NCI-H1930 (cell line): ENCODE measurements around the gene RPS3.
A peak's percentile ranks its signal among the peaks of the same experiment; 100 is the strongest.
"Not testable (repeated sequence)": the region's sequence is repeated elsewhere in the genome, so short reads cannot be mapped to it uniquely, and the experiment has no call there.

ENCODE experiments used
- DNase-seq, 2 experiments: peaks; one replicate each; lab custom pipeline; 2025; lab: John Stamatoyannopoulos, UW

Gene RPS3

DNA sequence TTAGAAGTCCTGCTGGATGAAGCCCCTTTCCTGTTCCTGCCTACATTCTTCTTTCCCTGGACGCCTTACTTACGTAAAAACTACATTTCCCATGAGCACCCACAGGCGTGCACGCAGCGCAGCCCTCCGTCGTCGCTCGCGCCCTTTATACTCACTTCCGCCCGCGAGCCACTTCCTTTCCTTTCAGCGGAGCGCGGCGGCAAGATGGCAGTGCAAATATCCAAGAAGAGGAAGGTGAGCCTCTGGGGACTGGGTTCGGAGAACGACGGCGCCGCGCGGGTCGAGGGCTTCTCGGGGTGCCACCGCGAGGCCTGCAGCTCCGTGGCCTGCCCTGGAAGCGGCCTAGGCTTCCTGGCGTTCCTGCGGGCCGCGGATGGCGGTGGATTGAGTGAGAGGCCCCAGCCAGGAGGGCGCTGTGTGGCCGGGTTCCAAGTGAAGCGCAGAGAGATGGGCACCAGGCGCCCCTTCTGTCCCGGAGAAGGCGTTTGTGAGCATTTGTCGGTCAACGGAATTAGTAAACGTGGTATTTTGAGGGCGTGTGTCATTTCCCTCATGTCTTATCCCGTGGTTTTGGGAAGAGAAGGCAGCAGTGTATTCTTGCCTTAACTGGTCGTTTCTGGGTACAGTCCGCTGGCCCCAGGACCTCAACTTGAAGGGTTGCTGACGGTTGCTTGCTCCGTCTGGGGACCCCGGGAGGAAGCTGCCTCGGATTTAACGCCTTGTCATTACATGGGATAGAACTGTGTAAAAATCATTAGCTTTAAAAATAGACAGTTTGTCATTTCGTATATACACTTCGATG, at the start of gene RPS3:
Gene RPS3, plus strand, starts transcription at position 175 of the 802 bp plus-strand sequence. Its CDS starts 30 bp downstream, at position 205.
- DNase-seq, result peak; percentile 82 to 90

DNA sequence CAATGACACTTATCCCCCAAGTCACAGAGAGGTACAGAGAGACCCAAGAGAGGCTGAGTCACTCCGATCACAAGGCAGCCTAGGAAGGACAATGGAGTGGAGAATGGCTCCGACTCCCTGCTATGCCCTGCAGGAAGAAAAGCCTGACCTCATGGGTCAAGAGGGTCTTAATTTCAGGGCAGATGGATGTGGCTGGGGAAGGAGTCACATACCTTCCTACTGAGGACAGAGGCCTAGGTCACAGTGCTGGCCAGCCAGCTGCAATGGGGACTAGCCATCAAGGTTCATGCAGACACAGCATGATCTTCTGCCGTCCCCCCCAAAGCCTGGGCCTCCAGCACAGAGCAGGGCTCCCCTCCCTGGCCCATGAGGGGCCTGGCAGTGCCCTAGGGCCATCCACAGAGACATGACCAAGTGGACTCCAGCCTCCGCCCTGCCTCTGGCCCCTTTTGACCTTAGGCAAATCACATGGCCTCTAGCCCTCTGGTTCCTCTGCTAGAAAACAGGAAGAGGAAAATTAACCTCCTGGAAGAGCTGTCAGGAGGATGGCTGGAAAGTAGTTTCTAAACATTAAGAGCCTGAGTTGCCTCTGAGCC, 49.7 kb upstream of the RPS3 start:
- no peak for DNase-seq

DNA sequence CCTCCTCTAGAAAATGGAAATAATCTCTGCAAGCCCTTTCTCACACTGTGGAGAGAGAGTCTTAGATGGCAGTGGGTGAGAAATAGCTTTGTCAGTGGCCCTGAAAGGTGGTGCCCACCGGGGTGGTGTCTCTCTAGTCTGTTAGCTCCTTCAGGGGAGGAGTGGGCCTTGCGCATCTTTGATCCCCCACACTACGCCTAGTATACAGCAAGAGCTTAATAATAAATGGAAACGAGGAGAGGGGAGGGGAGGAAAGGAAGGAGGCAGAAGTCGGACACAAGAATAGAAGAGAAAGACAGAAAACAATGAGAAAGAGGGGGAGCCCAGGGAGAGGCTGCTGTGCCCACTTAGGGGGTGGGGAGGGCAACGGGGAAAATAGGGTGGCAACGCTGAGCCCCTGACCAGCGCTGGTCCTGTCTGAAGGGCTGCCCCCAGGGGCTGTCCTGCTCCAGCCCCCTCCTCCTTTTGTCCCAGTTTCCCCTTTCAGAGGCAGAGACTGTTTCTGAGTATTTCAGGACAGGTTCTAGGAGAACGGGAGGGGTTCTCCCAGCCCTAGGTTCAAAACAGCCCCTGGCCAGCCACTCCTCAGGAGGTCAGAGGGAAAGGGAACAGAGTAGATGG, 49.1 kb upstream of the RPS3 start:
- no peak for DNase-seq

DNA sequence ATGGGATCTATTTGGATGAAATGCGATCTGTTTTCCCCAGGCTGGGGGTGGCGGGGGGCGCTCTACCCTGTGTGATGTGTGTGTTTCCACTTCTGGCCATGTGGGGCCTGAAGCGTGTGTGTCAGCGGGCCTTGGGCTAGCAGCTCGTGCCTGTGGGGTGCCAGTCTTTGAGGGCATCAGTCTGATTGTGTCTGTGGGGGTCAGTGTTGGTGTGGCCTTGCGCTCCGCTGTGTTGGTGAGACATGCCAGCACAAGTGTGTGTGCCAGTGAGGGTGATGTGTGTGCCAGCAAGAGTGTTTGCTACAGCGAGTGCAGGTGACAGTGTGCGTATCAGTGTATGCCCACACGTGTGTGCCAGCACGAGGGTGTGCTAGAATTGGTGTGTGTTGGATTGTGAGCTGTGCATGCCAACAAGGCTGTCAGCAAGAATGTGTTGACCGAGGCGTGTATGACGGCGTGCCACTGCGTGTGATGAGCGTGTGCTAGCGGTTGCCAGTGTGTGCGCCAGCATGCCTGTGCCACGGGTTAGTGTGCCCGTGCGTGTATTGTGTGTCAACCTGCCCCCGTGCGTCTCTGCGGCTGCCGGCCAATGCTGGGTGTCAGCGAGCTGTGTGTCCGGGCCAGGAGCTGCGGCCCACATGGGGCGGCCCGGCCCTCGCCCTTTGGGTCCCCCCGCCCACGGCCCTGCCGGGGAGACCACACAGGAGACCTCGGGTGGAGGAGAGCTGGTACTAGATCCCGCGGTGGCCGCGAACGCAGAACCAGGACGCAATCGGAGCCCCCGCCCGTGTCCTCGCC, 48.4 kb upstream of the RPS3 start:
- no peak for DNase-seq

DNA sequence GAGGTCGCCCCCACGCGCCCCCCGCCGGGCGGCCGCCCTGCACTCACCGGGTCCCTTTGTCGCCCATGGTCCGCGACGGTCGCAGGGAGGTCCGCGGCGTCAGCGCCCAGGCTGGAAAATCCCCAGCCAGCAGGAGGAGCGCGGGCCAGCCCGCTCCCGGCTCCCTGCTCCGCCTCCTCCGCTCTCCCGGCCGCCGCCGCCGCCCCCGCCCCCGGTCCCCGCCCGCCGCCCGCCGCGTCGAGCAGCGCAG, 47.9 kb upstream of the RPS3 start, which contains the start of gene ARRB1:
Gene ARRB1, minus strand, starts transcription at position 121 of the 250 bp plus-strand sequence. Its CDS starts 54 bp downstream, at position 67.
- DNase-seq, result no peak

DNA sequence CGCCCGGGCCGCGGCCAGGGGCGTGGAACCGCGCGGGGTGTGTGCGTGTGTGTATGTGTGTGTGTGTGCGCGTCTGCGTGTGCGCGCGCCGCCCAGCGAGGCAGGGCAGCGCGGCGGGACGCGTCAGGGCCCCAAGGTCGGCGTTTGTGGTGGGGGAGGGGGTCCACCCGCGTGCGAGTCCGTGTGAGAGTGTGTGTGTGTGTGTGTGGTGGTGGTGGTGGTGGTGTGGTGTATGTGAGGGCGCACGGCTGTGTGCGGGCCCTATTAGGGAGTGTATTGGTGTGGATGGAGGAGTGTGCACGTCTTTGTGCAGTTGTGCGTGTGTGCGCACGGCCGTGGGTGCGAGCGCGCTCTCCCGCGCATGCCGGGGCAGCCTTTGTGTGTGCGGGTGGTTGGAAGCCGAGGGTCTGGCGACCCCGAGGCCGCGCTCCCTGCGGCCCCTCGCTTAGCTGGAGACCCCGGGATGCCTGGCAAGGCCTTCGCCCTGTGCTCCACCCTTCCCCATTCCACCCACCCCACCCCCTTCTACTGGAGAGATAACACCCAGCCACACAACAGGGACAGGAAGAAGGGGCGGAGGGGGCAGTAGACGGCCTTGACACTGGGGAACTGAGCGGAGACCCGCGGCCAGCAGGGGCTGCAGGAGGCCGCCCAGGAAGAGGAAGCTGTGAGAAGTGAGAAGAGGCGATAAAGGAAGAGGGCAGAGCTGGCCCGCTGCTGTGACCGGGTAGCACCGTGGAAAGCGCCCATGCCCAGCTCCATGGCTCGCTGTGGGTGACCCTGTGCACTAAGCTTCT, 47.3 kb upstream of the RPS3 start:
- DNase-seq, result peak in 1 of 2 experiments; percentile 27

DNA sequence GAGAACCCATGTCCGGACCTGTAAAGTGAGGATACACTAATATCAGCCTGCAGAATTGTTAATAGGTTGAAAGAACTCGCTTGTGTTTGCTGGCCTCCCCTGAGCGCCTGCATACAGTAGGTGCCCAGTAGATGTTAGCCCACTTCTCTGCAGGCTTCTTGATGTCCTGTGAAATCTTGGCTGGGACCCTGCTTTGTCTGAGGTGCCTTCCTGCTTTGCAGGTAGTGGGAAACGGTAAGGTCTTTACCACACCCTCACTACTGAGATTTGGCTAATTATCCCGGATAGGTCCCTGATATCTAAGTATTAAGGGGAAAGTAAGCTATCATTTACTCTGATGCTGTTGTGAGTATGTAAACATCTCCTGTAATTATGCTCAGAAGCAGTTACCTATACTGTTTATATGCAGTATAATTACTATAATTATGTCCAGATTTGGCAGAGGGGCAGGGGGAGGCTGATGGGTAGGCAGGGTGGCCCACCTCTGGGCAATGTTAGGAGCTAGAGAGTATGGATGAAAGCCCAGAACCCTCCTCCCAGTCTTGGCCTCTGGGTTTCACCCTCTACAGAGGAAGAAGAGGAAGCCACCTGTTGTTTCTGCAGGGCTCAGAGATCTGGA, 46.6 kb upstream of the RPS3 start:
- DNase-seq, result no peak

DNA sequence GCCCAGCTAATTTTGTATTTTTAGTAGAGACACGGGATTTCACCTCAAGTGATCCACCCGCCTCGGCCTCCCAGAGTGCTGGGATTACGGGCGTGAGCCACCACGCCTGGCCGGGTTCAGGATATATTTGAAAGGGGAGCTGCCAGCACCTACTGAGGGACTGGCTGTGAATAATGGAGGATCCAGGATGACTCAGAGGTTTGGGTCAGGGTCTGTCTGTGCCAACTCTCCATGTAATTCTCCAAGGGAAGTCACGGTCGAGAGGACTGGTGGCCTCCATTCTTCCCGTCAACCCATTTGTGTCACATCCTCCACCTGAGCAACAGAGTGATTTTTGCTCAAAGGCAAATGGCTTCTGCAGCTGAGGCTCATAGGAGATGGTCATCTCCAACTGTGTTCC, 44.3 kb upstream of the RPS3 start:
- DNase-seq, result no peak

- DNase-seq, result no peak
Observed at GRCh38 chr11:75356613-75357012, 42.7 kb upstream of the RPS3 start.

DNA sequence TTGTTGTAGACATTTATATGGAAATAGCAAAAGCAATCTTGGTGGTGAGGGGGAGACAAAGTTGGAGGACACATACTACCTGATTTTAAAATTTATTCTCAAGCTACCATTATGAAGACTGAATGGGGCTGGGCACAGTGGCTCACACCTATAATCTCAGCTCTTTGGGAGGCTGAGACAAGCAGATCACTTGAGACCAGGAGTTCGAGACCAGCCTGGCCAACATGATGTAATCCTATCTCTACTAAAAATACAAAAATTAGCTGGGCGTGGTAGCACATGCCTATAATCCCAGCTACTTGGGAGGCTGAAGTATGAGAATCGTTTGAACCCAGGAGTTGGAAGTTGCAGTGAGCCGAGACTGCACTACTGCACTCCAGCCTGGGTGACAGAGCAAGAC, 37.0 kb upstream of the RPS3 start:
- DNase-seq, result not testable (repeated sequence)

- no peak for DNase-seq
Observed at GRCh38 chr11:75365711-75366181, 33.6 kb upstream of the RPS3 start.

DNA sequence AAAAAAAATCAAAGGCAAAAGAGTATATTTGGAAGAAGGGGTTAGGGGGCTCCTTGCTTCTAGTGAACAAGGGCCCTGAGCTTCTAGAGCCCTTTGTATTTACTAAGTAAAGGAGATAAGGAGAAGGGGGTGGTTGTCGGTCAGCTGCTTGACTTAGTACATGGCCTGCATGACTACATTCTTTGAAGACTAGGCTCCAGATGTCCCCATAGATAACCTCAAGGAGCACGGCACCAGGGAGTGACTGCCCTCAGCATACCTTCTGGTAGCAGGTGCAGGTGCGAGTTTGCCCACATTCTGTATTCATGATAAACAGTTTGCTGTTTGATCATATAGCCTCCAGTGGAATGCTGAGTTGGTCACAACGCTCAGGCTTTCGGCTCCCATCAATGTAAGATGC, 32.5 kb upstream of the RPS3 start:
- not testable (repeated sequence) for DNase-seq

GRCh38 chr11:75369560-75370255, 29.6 kb upstream of the RPS3 start:
- DNase-seq, result no peak

DNA sequence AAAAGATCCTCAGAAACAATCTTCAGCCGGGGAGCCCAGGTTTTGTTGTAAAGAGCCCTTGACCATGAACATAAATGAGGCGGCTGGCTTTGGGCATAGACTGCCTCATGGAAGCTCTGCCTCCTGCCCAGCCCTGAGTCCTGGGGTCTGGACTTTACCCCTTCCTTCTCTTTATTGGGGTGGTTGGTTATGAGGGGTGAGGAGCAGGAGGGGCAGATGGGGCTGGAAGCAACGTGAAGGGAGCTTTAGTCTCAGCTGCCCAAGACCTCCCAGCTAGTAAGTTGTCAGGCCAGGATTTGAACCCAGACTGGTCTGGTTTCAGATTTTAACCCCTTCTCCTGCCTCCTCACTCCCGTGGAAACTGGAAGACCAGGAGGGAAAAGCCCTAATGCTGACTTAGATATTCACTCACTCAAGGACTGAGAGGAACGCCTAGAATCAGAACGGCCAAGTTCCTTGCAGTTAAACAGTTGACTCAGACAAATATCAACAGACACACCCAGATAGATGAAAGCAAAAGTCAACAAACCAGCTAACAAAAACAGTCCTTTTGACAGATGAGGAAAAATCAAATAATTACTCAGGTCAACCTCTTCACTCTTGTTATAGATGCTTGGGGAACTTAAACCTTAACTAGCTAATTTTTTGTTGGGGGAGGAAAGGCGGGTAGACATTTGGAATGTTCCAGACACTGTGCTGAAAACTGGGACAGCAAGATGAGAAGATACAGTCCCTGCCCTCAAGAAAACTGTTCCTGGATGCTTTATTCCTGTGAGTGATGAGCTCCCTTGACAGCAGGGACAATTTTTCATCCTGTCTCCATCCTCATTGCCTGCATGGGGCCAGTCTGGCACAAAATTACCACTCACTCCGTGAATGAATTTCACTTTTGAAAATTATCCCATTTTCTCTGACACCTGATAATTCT, 27.1 kb upstream of the RPS3 start:
- DNase-seq, result peak in 1 of 2 experiments; percentile 52

DNA sequence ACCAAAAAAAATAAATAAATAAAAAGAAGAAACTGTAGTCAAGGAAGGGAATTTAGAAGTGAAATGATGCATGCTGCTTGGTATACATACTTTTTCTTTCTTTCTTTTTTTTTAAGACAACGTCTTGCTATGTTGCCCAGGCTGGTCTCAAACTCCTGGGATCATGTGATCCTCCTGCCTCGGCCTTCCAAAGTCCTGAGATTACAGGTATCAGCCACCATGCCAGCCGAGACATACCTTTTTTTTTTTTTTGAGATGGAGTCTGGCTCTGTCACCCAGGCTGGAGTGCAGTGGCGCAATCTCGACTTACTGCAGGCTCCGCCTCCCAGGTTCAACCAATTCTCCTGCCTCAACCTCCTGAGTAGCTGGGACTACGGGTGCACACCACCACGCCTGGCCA, 26.1 kb upstream of the RPS3 start:
- DNase-seq, result no peak

GRCh38 chr11:75374646-75375045, 24.7 kb upstream of the RPS3 start:
- DNase-seq, result no peak

- no peak for DNase-seq
Observed at GRCh38 chr11:75375626-75376025, 23.7 kb upstream of the RPS3 start.

- no peak for DNase-seq
Observed at GRCh38 chr11:75376175-75376574, 23.1 kb upstream of the RPS3 start.

- not testable (repeated sequence) for DNase-seq
Observed at GRCh38 chr11:75378776-75379175, 20.5 kb upstream of the RPS3 start.
